HepG2 (cell line): ENCODE data around the gene ZNF99. TPM values are rescaled to one million over a fixed set of nuclear protein-coding genes. Genes with fewer than 3 reads are reported as not detected.

Experiments
- ATAC-seq: fragments of 200-7000 bp; cut with Tn5 transposase; 3 replicates; pipeline ENCODE4 v1.9.1; 2020; ENCODE audit warnings: mild to moderate bottlenecking, moderate library complexity
- BruUV-seq: library from RNA; stranded (reverse); fragments of 400-500 nt; replicated peaks from 2 replicates; lab custom pipeline; 2021; lab: Mats Ljungman, UMichigan
- CTCF ChIA-PET: fragments of 300-600 bp; formaldehyde crosslinking; extraction: SDS; loops from one replicate; lab custom pipeline; 2021; ENCODE audit warnings: low total read pairs, inconsistent platforms, low intra/inter-chr PET ratio; lab: Yijun Ruan, JAX
- POLR2A ChIA-PET: fragments of 350-600 bp; sonication (Branson Sonifier 250); formaldehyde crosslinking; loops from one replicate; lab custom pipeline; 2020; ENCODE audit warnings: antibody characterized with exemption, inconsistent platforms; lab: Yijun Ruan, JAX
- DNase-seq: peaks from one replicate; pipeline ENCODE4 v3.0.0-alpha.2; 2015; ENCODE audit warnings: low spot score
- FAIRE-seq: peaks from 3 replicates; lab custom pipeline; 2011; peaks lifted over from hg19 to GRCh38; lab: Jason Lieb, UNC
- H2AFZ ChIP-seq: one replicate; pipeline ENCODE4 v1.6.1; 2011; ENCODE audit warnings: low read length, inconsistent platforms
- H3K27ac ChIP-seq: fragments of 300-600 bp; 3 replicates; pipeline ENCODE4 v1.8.0; 2011; ENCODE audit warnings: mixed run types, mild to moderate bottlenecking, mixed read lengths, low read length, inconsistent platforms; ENCODE audit not compliant: insufficient read depth; ENCODE audit errors: extremely low read length
- H3K27me3 ChIP-seq, 2 experiments: fragments of 200-600 bp in 1 of 2; 2 replicates in 1 of 2; 3 replicates in 1 of 2; pipeline versions ENCODE4 v1.6.0 to v1.8.0; 2011; ENCODE audit warnings: low read length in 2 of 2, mild to moderate bottlenecking in 2 of 2, moderate library complexity in 2 of 2, inconsistent platforms in 1 of 2; ENCODE audit not compliant: insufficient read depth in 2 of 2, control insufficient read depth in 1 of 2
- H3K36me3 ChIP-seq, 2 experiments: fragments of 200-600 bp in 1 of 2; replicated peaks in 1 of 2; 2 replicates in 1 of 2; 3 replicates in 1 of 2; pipeline versions ENCODE4 v1.5.1 to v1.8.0; 2011; ENCODE audit warnings: low read length in 2 of 2, inconsistent platforms in 1 of 2; ENCODE audit not compliant: insufficient read depth in 2 of 2, control insufficient read depth in 1 of 2
- H3K4me1 ChIP-seq: 2 replicates; pipeline ENCODE4 v1.5.1; 2012; ENCODE audit warnings: low read length, inconsistent platforms; ENCODE audit not compliant: insufficient read depth
- H3K4me2 ChIP-seq: 2 replicates; pipeline ENCODE4 v1.6.0; 2011; ENCODE audit warnings: low read depth, low read length, inconsistent platforms
- H3K4me3 ChIP-seq, 3 experiments: fragments of 200-600 bp in 1 of 3; sonication (generic), shearing (Covaris generic) in 1 of 3; replicated peaks in 1 of 3; 2 replicates each; pipeline ENCODE4 v1.5.1; 2011 to 2016; ENCODE audit warnings: low read length in 3 of 3, inconsistent platforms in 2 of 3, low read depth in 2 of 3, mild to moderate bottlenecking in 2 of 3, control low read depth in 1 of 3, mixed read lengths in 1 of 3; ENCODE audit not compliant: insufficient read depth in 1 of 3
- H3K79me2 ChIP-seq: one replicate; pipeline ENCODE4 v1.6.1; 2011; ENCODE audit warnings: low read length, inconsistent platforms; ENCODE audit not compliant: insufficient read depth
- H3K9ac ChIP-seq: 2 replicates; pipeline ENCODE4 v1.6.0; 2011; ENCODE audit warnings: mild to moderate bottlenecking, low read depth, low read length, inconsistent platforms; ENCODE audit not compliant: insufficient read depth
- H3K9me3 ChIP-seq: 2 replicates; pipeline ENCODE4 v1.5.1; 2012; ENCODE audit warnings: mild to moderate bottlenecking, low read length
- H4K20me1 ChIP-seq: 2 replicates; pipeline ENCODE4 v1.6.0; 2011; ENCODE audit warnings: inconsistent platforms, mild to moderate bottlenecking, low read length, moderate library complexity; ENCODE audit not compliant: insufficient read depth
- ELF4 ChIP-seq: sonication (generic); formaldehyde crosslinking; IDR thresholded peaks from 2 replicates; pipeline ENCODE4 v1.5.0; 2020; ENCODE audit warnings: missing genetic modification reagents, mild to moderate bottlenecking, moderate library complexity, borderline replicate concordance
- EP300 ChIP-seq, 3 experiments: sonication (generic) in 1 of 3; formaldehyde crosslinking in 1 of 3; IDR thresholded peaks; 2 replicates each; pipeline versions ENCODE4 v1.5.1 to v1.6.1; 2011 to 2020; ENCODE audit warnings: low read depth in 2 of 3, low read length in 2 of 3, borderline replicate concordance in 1 of 3, improper control_type of control experiment in 1 of 3, mild to moderate bottlenecking in 1 of 3, missing genetic modification reagents in 1 of 3, moderate library complexity in 1 of 3
- KLF13 ChIP-seq: sonication (generic); formaldehyde crosslinking; IDR thresholded peaks from 2 replicates; pipeline ENCODE4 v1.4.0; 2020; ENCODE audit warnings: mild to moderate bottlenecking, missing genetic modification reagents
- MIER3 ChIP-seq: IDR thresholded peaks from 2 replicates; pipeline ENCODE4 v1.6.1; 2016; ENCODE audit warnings: missing compliant biosample characterization, borderline replicate concordance
- MLLT10 ChIP-seq: sonication (generic); formaldehyde crosslinking; IDR thresholded peaks from 2 replicates; pipeline ENCODE4 v1.4.0; 2020; ENCODE audit warnings: missing genetic modification reagents
- NRL ChIP-seq: sonication (generic); formaldehyde crosslinking; IDR thresholded peaks from 2 replicates; pipeline ENCODE4 v1.5.0; 2020; ENCODE audit warnings: missing genetic modification reagents, mild to moderate bottlenecking, moderate library complexity, borderline replicate concordance
- SP140L ChIP-seq: sonication (generic); formaldehyde crosslinking; IDR thresholded peaks from 2 replicates; pipeline ENCODE4 v1.4.0; 2020; ENCODE audit warnings: missing genetic modification reagents, borderline replicate concordance
- ZNF432 ChIP-seq: sonication (generic); formaldehyde crosslinking; IDR thresholded peaks from 2 replicates; pipeline ENCODE4 v1.5.0; 2020; ENCODE audit warnings: missing genetic modification reagents, mild to moderate bottlenecking, borderline replicate concordance
- ZNF547 ChIP-seq: sonication (generic); formaldehyde crosslinking; IDR thresholded peaks from 2 replicates; pipeline ENCODE4 v1.5.1; 2020; ENCODE audit warnings: mild to moderate bottlenecking, missing genetic modification reagents
- ZNF777 ChIP-seq: sonication (generic); formaldehyde crosslinking; IDR thresholded peaks from 2 replicates; pipeline ENCODE4 v1.4.0; 2020; ENCODE audit warnings: missing genetic modification reagents
- WGBS: methylation state at CpG from one replicate; pipeline ENCODE4 v1.1.6; 2017; ENCODE audit warnings: low lambda C conversion rate; 5-methylcytosine and 5-hydroxymethylcytosine counted together
- in situ Hi-C: cut with HindIII; loops from 2 replicates; pipeline ENCODE4 v1.10.0; 2017; ENCODE audit warnings: low pct_unique_long_range_greater_than_20kb; ENCODE audit not compliant: extremely low pct_ligation_motif_present
- intact Hi-C: fragments of 100-400 bp; cut with micrococcal nuclease; formaldehyde crosslinking; loops from one replicate; pipeline ENCODE4 v1.10.0; 2022; ENCODE audit not compliant: unreplicated experiment
- polyA plus RNA-seq, 8 experiments: library from polyadenylated mRNA; depleted of rRNA in 3 of 8; stranded (reverse) in 7 of 8; unstranded in 1 of 8; fragments of >200 nt; fragmentation: Illumina TruSeq in 4 of 8; extraction: Trizol in 4 of 8; gene quantifications; 2 replicates each; pipeline versions ENCODE4 v1.2.1 to v1.2.3, GENCODE V29; 2011 to 2016; ENCODE audit warnings: low read depth in 4 of 8, missing spikeins in 1 of 8, mixed read lengths in 1 of 8; ENCODE audit not compliant: insufficient read depth in 1 of 8
- total RNA-seq, 5 experiments: library from RNA; depleted of rRNA; stranded (reverse); fragments of >200 nt; fragmentation: Illumina TruSeq; extraction: Trizol; gene quantifications; 2 replicates each; pipeline ENCODE4 v1.2.3, GENCODE V29; 2016; ENCODE audit warnings: low read depth in 1 of 5
- TF ChIP-seq, protein P1 (sequence below): sonication (generic); formaldehyde crosslinking; IDR thresholded peaks from 2 replicates; pipeline ENCODE4 v1.9.0; 2022; ENCODE audit warnings: low read depth, missing genetic modification reagents
- TF ChIP-seq, protein P2 (sequence below): sonication (generic); formaldehyde crosslinking; IDR thresholded peaks from 2 replicates; pipeline ENCODE4 v1.4.0; 2020; ENCODE audit warnings: mild to moderate bottlenecking, missing genetic modification reagents
- TF ChIP-seq, protein P3 (sequence below): sonication (generic); formaldehyde crosslinking; IDR thresholded peaks from 2 replicates; pipeline ENCODE4 v1.5.0; 2020; ENCODE audit warnings: missing genetic modification reagents

Gene ZNF99
- total and polyA plus RNA-seq, 2 of the 13 experiments (the other 11 are each of a cell fraction or from before 2014, with no cell fraction given): not detected

DNA sequence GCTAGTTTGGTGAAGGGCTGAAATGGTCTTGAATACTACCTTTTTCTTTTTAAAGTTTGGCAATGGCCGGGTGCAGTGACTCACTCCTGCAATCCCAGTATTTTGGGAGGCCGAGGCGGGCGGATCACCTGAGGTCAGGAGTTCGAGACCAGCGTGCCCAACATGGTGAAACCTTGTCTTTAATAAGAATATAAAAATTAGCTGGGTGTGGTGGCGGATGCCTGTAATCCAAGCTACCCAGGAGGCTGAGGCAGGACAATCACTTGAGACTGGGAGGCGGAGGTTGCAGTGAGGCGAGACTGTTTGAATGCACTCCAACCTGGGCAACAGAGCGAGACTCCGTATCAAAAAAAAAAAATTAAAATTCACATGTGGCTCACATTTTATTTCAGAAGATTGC is 47.3 kb upstream of the ZNF99 start:
- WGBS: 77% methylated on average over 5 of the region's 11 CpGs

More for the DNA sequence above, 47.3 kb upstream of the ZNF99 start:
- no peak overlapping the region for H3K9ac ChIP-seq
- no TSS peak for BruUV-seq
- POLR2A ChIA-PET: no interaction called here
- H2AFZ ChIP-seq: no peak overlapping the region
- no peak overlapping the region for H3K27ac ChIP-seq
- H3K27me3 ChIP-seq: no peaks in the 10 kb centered on the region
- in situ Hi-C loops: no loop called here
- no peaks in the 10 kb centered on the region for H4K20me1 ChIP-seq
- CTCF ChIA-PET: no interaction called here
- H3K36me3 ChIP-seq: no peaks in the 10 kb centered on the region
- H3K4me2 ChIP-seq: no peak overlapping the region
- H3K79me2 ChIP-seq: no peaks in the 10 kb centered on the region
- FAIRE-seq (no peak), DNase-seq (no peak), ATAC-seq (no peak)
- intact Hi-C loops: no loop called here
- H3K9me3 ChIP-seq: peaks cover 94% of the 10 kb centered on the region
- no peaks in the 10 kb centered on the region for H3K4me1 ChIP-seq
- no peak overlapping the region for H3K4me3 ChIP-seq
- TF ChIP-seq NRL (CRISPR knock-in tag): no peak
- TF ChIP-seq EP300 (IDR thresholded peaks at IDR 0.05; ENCODE audit: low read depth in 2 of 2, low read length in 2 of 2): no peak
- no peak for TF ChIP-seq EP300 (CRISPR knock-in tag; IDR thresholded peaks at IDR 0.05; ENCODE audit: borderline replicate concordance)
- no peak for TF ChIP-seq KLF13
- TF ChIP-seq ZNF432 (CRISPR knock-in tag): no peak
- TF ChIP-seq ELF4 (CRISPR knock-in tag): no peak
- no peak for TF ChIP-seq MIER3 (CRISPR knock-in tag)
- TF ChIP-seq, protein P1, sequence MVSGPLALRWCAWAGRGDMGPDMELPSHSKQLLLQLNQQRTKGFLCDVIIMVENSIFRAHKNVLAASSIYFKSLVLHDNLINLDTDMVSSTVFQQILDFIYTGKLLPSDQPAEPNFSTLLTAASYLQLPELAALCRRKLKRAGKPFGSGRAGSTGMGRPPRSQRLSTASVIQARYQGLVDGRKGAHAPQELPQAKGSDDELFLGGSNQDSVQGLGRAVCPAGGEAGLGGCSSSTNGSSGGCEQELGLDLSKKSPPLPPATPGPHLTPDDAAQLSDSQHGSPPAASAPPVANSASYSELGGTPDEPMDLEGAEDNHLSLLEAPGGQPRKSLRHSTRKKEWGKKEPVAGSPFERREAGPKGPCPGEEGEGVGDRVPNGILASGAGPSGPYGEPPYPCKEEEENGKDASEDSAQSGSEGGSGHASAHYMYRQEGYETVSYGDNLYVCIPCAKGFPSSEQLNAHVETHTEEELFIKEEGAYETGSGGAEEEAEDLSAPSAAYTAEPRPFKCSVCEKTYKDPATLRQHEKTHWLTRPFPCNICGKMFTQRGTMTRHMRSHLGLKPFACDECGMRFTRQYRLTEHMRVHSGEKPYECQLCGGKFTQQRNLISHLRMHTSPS (CRISPR knock-in tag): no peak
- no peak for TF ChIP-seq SP140L
- TF ChIP-seq, protein P2, sequence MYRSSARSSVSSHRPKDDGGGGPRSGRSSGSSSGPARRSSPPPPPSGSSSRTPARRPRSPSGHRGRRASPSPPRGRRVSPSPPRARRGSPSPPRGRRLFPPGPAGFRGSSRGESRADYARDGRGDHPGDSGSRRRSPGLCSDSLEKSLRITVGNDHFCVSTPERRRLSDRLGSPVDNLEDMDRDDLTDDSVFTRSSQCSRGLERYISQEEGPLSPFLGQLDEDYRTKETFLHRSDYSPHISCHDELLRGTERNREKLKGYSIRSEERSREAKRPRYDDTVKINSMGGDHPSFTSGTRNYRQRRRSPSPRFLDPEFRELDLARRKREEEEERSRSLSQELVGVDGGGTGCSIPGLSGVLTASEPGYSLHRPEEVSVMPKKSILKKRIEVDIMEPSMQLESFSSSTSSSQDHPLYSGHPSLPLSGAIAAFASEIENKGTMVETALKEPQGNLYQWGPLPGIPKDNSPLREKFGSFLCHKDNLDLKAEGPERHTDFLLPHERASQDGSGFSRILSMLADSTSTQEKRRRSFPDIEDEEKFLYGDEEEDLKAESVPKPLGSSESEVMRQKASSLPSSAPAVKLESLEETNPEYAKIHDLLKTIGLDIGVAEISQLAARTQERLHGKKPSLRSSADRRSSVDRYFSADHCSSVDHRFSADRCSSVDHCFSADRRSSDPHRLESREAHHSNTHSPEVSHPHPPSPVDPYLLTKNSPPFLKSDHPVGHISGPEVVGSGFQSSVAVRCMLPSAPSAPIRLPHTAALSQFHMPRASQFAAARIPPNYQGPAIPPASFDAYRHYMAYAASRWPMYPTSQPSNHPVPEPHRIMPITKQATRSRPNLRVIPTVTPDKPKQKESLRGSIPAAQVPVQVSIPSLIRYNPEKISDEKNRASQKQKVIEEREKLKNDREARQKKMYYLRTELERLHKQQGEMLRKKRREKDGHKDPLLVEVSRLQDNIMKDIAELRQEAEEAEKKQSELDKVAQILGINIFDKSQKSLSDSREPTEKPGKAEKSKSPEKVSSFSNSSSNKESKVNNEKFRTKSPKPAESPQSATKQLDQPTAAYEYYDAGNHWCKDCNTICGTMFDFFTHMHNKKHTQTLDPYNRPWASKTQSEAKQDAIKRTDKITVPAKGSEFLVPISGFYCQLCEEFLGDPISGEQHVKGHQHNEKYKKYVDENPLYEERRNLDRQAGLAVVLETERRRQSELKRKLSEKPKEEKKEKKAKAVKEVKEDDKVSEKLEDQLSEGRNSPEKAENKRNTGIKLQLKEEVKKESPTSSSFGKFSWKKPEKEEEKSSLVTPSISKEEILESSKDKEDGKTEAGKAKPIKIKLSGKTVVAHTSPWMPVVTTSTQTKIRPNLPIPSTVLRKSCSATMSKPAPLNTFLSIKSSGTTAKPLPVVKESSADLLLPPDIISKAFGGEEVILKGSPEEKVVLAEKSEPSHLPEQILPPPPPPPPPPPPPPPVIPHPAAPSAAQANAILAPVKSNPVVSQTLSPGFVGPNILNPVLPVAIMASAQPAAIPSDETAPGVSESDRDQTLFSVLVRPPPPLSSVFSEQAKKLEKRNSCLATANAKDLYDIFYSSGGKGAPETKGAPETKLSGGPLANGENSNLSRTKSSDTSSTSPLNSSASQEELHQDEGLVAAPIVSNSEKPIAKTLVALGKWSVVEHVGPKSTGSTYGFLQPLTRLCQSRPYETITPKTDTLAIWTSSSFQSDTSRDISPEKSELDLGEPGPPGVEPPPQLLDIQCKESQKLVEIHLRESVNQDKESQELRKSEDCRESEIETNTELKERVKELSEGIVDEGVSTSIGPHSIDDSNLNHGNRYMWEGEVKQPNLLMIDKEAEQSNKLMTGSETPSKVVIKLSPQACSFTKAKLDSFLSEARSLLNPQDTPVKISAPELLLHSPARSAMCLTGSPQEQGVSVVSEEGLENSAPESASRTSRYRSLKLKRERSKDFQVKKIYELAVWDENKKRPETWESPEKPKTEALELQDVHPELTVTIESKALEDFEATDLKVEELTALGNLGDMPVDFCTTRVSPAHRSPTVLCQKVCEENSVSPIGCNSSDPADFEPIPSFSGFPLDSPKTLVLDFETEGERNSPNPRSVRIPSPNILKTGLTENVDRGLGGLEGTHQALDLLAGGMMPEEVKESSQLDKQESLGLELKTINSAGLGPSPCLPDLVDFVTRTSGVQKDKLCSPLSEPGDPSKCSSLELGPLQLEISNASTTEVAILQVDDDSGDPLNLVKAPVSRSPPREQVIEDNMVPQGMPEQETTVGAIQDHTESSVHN: no peak
- TF ChIP-seq, protein P3, sequence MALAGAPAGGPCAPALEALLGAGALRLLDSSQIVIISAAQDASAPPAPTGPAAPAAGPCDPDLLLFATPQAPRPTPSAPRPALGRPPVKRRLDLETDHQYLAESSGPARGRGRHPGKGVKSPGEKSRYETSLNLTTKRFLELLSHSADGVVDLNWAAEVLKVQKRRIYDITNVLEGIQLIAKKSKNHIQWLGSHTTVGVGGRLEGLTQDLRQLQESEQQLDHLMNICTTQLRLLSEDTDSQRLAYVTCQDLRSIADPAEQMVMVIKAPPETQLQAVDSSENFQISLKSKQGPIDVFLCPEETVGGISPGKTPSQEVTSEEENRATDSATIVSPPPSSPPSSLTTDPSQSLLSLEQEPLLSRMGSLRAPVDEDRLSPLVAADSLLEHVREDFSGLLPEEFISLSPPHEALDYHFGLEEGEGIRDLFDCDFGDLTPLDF (CRISPR knock-in tag): no peak
- no peak for TF ChIP-seq ZNF777 (CRISPR knock-in tag)
- no peak for TF ChIP-seq ZNF547 (CRISPR knock-in tag)
- TF ChIP-seq MLLT10 (CRISPR knock-in tag): no peak
